Hematopoietic multipotent progenitor cell treated with erythropoietin and hydrocortisone succinate and interleukin-3 and kit ligand, for 15 days (in vitro differentiated cells): Measurements from ENCODE around the gene ACAD9.
"Not testable (repeated sequence)": the region's sequence is repeated elsewhere in the genome, so short reads cannot be mapped to it uniquely, and the experiment has no call there.

Source experiments
- DNase-seq: peaks from one replicate; pipeline ENCODE4 v3.0.0-alpha.2; 2015; ENCODE audit warnings: low spot score

ACAD9 gene

DNA sequence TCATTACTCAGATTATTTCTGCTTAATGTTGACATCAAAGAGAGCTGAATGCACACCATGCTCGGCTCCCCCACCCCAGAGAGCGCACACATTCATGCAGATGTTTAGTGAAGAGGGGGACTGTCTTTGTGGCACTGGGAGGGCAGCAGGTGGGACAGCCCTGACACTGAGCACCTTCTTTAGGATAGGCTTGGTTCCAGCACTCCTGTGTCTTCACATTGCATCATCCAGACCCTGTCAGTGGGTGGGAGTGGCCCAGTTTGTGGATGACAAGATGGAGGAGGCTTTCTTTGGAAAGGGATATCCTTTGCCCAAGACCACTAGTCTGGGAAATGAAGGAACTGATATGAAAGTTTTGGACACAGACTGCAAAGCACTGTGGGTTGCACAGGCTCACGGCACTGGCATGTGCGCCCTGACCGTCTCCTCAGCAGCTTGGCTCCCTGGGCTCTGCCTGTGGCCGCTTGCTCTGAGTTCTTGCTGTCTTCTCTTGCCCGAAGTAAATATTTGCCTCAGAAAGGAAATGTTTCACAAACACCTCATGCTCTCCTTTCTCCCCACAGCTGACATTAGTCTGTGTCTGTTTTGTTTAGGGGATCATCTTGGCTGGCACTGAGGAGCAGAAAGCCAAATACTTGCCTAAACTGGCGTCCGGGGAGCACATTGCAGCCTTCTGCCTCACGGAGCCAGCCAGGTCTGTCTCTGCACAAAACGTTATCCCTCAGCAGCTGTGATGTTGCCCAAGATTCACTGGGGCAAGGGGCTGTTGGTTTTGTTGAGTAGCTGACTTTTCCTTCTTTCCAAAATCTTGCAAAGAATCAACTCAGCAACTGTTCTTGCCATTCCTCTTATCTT is 16.6 kb downstream of the ACAD9 start:
- peak; percentile 16 for DNase-seq

DNA sequence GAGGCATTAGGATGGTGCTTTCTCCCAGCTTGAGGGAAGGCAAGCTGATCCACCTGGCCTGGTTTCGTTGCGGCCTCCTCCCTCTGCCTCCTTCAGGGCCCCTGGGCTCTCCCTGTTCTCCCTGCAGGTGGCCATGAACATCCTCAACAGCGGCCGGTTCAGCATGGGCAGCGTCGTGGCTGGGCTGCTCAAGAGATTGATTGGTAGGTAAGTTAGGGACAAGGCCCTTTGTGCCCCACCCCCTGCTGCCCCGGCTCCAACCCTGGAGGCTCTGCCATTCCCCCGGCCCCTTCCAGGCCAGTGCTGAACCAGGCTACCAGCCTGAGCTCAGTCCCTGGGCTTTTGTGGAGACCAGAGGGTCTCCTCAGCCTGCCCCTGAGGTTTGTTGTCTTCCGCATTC is 23.0 kb downstream of the ACAD9 start:
- DNase-seq = no peak

DNA sequence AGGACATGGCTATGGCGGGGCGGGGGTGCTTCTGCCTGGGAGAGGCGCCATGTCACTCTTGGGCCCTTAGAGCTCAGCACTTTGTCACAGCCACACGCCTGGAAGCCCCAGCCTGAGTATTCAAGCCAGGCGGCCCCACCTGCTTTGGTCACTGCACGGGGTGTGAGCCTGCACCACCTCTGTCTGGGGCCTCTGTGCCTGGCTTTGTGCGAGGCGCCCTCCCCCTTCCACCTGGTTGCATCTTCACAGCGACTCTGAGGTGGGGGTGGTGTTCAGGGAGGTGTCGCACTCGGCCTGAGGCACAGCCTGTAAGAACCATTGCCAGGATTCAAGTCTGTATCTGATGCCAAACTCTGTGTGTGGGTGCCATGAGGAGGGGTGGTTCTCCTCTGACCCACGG is 24.1 kb downstream of the ACAD9 start:
- no peak for DNase-seq

DNA sequence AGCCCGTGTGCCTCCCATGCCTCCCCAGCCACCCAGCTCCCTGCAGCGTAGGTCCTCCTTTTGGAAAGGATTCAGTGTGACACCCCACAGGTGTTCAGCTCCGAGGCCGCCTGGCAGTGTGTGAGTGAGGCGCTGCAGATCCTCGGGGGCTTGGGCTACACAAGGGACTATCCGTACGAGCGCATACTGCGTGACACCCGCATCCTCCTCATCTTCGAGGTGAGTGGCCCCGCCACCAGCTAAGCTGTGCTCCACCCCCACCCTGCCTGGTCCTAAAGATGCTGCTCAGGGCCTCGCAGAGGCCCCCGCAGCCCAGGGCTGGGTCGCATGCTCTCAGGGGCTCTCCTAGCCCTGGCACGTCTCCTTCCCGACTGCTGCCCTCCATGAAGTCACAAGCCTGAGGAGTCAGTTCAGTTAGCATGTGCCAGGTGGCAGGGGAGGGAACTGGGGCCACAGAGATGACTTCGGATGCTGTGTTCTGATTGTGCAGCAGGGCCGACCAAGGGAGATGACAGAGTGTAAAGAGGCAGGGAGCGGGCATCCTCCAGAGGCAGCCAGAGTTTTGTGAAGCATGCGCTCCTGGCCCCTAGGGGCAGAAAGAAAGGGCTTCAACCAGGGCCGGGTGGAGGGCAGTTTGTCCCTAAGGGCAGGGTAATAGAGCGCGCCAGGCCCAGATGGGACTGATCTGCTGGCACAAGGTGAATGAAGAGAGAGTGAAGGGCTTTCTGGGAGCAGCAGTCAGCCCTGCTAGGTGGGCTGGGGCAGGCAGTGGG is 26.8 kb downstream of the ACAD9 start:
- DNase-seq = no peak

DNA sequence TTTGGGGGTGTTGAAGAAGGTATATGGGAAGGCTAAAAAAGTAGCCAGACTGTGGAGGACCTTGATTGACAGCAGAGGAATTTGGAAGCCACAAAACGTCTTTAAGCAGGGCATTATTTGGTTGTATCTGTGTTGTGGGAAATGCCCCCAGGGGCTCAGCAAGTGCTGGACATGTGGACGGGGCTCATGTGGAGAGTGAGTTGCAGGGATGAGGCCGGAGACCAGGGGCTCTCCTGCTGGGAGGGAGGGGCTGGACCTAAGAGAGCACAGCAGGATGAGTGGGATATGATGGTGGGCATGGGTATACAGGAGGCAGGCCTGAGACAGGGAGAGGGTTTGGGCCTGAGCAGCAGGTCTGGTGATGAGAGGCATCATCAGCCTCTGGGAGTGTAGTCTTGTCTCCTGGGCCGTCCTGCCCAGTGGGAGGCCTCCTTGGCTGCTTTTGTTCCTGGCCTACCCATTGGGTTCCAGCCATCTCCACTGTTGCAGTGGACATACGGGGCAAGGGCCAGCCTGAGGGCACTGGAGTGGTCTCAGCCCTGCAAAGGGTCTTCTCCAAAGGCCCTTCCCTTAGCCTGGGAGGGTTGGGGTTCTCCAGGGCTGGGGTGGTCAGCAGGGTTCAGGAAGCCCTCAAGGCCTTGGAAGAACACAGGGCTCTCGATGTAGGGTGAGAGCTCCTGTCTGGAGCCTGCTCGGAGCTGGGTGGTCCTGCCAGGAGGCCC is 27.5 kb downstream of the ACAD9 start:
- DNase-seq = no peak

DNA sequence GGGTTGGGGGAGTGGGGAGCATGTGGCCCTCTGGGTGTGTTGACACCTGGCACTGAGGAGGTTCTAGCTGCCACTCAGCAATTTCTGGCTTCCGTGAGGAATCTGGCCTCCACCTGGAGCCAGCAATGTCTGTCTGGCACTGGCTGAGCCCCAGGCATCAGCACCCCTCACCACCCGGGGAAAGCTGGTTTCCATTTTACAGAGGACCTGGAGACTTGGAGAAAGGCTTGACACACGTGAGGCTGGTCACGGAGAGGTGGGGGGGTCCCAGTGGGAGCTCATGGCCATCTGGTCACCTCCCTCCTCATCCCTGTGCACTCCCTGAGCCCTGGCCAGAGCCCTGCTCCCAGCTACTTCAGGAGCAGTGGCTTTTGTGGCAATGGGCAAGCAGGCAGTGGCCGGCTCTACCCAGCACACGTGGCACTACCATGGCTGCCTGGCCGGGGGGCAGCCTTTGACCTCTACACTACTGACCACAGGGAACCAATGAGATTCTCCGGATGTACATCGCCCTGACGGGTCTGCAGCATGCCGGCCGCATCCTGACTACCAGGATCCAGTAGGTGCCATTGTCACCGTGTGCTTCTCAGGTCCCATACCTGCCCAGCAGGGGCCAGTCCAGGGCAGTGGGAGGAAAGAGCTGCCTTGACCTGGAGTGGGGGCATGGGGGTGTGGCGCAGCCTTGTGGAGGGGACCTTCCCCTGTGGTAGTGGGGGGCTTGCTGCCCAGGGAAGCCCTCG is 28.5 kb downstream of the ACAD9 start:
- no peak for DNase-seq

DNA sequence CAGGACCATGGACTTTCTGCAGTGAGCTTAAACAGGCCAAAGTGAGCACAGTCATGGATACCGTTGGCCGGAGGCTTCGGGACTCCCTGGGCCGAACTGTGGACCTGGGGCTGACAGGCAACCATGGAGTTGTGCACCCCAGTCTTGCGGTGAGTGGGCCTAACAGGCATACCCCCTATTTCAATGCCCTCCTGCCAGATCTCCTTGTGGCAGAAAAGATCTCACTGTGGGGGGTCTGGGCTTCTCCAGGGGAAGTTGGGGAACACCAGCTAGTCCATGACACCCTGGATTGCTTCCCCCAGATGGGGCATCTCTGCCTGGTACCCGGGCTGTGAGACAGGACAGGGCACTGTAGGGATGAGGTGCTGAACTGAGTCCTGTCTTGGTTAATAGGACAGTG is 29.5 kb downstream of the ACAD9 start:
- no peak for DNase-seq

DNA sequence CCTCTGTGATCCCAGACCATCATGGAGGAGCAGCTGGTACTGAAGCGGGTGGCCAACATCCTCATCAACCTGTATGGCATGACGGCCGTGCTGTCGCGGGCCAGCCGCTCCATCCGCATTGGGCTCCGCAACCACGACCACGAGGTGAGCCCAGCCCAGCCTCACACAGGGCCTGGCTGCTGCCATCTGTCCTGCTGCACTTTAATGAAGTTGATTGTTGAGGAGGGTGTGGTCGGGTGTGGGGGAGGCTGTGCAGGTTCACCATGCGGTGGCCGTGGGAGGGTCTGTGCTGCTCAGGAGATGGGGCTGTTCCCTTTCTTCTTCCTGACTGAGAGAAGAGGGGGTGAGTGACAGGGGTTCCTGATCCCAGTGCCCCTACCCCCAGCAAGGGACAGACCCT is 30.6 kb downstream of the ACAD9 start:
- DNase-seq = no peak

DNA sequence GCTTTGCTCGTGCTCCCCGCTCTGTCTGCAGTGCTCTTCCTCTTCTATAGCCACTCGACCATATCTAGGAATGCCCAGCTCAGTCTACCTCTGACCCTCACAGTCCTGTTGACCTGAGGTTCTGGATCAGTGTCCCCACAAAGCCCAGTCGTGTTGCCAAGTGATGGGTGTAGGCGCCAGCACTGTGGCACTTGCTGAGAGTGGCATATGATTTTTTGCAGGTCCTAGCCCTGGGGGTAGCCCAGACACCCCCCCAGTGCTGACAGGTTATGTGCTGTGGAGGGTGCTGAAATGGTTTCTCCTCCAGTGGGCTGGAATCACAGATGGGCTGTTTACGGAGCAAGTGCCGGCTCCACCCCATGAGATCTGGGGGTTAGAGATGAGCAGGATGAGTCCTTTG is 32.5 kb downstream of the ACAD9 start:
- DNase-seq = no peak

DNA sequence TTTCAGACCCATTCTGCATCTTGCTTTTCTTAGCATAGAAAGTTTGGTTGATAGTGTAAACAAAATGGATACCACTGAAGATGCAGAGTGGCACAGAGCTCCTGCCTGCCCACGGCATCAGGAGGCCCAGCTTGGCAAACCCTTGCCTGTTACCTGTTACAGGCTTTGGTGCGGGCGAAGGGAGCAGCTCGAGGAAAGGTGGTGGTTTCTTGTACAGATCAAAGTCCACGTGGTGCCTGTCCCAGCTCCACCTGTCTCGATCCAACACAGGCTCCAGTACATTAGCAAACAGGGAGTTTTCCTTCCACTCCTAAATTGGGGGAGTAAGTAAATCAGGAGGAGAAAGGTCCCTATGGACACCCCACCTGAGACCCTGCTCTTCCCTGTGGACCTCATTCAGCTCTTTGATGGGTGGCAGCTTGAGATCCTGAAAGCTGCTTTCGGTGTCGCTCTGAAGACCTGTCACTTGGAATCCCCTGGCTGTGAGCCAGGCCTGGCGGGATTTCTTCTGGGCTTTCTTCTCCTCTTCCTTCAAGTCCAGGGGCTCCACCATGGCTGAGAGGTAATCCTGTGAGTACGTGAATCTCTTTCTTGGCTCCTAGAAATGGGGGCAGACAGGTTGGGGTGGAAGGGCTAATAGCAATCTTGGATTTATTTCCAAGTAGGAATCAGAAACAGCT is 35.7 kb downstream of the ACAD9 start:
- DNase-seq = no peak

DNA sequence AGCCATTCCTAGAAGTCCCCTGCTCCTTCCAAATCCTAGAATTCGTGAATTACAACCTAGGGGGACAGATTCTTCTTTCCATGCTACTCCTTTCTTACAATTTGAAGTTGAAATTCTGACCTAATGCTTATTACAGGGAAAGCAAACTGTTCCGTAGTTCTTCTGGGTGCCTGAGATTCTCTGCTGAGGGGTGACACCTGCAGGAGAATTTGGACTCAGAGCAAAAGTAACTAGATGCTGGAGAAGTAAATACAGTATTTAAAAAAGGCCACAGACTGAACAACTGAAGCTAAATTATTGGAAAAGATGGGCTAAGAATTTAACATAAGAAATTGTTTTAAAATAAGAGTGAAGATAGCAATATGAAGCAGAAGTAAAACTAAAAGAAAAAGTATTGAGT is 37.9 kb downstream of the ACAD9 start:
- DNase-seq = no peak

DNA sequence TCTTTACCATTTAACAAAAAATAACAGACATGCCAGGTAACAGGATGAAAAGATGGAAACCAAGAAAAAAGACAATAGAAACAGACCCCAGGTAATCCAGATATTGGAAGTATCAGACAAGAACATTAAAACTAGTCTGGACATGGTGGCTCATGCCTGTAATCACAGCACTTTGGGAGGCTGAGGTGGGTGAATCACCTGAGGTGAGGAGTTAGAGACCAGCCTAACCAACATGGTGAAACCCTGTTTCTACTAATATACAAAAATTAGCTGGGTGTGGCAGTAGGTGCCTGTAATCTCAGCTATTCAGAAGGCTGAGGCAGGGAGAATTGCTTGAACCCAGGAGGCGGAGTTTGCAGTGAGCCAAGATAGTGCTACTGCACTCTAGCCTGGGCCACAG is 40.6 kb downstream of the ACAD9 start:
- DNase-seq = no peak

DNA sequence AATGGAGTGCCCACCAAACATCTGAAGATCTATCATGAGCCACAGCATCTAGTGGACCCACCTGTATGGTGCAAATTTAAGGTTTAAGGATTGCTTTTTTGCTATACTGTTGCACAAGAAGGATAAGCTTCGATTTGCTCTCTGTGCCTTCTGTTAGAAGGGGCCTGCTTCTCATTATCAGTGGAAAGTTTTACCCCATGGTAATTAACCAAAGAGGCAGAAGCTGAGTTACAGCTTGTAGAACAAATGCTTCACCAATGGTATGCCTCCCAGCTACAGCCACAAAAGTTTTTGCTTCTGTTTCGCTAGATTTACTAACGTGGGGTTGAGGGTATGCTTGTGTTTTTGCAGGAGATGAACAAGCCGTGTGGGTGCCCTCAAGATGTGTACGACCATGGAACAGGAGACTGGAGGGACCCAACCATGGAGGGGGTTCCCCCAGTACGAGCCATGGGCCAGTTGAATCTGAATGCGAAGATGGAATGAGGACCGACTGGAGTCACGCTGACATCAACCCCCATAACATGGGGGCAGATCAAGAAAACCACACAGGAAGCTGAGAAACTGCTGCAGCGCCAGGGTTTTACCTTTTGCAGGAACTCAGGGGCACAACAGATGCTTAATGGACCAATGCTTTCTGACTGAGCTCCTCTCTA is 43.5 kb downstream of the ACAD9 start:
- no peak for DNase-seq

DNA sequence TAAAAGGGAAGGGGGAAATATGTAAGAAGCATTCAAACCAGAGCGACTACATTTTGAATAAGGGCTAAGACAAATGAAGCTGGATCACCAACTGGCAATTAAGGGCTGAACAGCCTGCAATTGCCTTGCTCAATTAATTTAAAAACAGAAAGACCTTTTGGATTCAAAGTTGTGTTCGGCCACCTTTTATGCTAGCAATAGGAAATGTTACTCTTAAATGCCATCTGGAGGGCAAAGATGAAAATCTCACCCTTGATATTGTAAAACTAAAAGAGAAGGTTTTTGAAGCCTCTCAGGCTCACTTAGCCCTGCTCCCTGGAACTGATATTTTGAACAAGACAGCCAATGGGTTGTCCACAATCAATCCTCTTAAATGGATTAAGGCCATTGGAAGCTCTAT is 44.2 kb downstream of the ACAD9 start:
- no peak for DNase-seq

DNA sequence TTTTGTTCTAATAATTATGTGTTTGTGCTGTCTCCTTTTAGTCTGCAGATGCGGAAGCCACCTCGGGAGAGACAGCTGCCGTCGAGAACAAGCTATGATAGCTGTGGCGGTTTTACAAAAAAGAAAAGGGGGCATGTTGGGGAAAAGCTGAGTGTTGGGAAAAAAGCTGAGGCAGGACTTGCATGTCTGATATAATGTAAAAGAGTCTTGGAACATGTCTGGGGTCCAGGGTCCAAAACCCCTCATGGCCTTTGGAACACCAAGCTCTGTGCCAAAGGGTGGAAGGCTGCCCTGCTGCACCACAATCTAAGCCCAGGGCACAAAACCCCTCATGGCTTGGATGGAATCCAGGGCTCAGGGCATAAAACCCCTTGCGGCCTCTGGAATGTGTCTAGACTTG is 44.6 kb downstream of the ACAD9 start:
- not testable (repeated sequence) for DNase-seq

DNA sequence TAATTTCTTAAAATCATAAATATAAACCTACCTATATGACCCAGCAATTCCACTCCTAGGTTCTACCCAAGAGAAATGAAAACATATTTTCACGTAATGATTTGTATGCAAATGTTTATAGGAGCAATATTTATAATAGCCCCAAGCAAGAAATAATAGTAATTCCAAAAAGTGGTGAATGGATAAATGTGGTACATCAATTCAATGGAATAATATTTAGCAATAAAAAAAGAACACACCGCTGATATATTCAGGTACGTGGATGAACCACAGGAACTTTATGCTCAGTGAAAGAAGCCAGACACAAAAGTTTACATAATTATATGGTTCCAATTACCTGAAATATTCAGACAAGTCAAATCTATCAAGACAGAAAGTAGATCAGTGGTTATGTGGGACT is 49.9 kb downstream of the ACAD9 start:
- DNase-seq = no peak

DNA sequence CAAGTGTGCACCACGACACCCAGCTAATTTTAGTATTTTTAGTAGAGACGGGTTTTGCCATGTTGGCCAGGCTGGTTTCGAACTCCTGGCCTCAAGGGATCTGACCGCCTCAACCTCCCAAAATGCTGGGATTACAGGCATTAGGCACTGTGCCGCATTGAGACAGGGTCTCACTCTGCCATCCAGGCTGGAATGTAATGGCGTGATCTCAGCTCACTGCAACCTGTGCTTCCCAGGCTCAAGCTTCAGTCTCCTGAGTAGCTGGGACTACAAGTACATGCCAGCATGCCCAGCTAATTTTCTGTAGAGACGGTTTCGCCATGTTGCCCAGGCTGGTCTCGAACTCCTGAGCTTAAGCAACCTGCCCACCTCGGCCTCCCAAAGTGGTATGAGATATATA is 51.6 kb downstream of the ACAD9 start:
- DNase-seq = no peak

DNA sequence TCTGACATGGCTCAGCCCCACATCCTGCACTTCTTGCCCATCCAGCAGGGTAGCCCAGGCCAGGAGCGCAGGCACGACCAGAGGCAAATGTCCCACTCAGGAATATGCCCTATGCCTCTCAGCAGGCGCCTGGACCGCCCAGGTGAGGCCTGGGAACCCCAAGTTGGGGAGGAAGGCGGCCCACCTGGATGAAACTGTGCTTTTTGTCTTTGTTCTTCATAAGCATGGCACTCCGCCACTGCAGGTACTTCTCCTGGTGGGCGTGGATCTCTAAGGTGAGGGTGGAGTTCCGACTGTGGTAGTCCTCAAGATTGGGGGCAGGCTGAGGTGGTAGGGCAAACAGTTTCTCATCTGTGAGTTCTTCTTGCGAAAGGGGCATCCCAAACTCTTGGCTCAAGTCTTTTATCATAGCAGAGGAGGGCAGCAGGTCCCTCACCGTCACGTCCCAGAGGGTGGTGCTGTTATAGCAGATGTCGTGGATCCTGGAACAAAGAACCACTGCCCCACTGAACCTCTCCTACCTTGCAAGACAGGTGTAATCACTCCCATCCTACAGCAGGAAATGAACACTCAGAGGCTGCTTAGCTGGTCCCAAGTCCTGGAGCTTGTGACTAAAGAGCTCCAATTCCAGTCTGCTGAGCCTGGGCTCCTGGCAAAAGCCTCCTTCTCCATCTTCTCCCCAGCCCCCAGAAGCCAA is 53.2 kb downstream of the ACAD9 start:
- no peak for DNase-seq

DNA sequence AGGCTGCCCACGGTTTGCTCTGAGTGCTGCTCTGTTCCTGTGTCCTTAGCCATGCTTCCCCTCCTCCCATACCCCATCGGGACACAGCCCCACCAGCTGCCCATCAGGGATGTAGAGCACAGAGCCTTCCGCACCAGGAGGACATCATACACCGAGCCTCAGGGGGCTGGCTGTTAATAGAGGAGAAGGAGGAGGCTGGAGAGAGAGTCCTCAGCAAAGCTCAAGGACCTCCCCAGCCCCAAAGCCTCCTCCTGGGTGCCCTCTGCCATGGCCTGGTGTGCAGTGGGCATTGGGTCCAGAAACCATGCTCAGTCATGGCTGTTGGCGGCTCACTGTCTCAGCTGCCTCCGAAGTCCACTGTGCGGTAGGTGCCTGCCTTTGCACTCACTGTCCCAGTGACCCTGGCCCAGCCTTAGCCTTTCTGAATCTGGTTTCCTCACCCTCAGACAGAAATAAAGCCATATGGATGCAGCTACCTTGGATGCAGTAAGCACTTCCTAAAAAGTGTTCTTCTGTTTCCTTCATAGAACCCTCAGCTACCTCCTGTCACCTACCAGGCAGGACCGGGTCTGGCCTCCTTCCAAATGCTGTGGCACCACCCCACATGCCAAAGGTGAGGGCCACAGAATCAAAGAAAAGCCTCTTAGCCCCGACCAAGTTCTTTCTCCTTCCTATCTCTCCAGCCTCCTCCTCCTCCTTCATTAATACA is 53.9 kb downstream of the ACAD9 start:
- no peak for DNase-seq

DNA sequence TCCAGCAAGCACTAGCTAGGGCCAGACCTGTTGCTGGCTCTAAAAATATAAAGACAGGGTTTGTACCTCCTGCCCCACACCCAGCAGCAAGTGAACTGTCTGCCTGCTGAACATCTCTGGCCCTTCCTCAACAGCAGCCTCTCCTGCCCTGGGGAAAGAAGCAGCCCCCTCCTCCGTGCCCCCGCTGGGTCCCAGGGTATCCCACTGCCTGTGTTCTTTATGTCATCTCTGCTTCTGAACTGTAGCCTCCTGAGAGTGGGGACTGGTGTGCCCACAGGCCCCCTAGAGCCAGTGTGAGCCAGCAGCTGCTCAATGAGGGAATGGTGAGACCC is 54.5 kb downstream of the ACAD9 start:
- no peak for DNase-seq
